RWPE2 (cell line): Measurements from ENCODE around the gene SETBP1.

Experiments used
- ATAC-seq: fragments of 200-7000 bp; cut with Tn5 transposase; 3 replicates; pipeline ENCODE4 v1.9.1; 2021; ENCODE audit warnings: low read depth
- DNase-seq: peaks from one replicate; pipeline ENCODE4 v3.0.0-alpha.2; 2020; ENCODE audit warnings: low spot score
- H3K27ac ChIP-seq: fragments of 450-650 bp; 2 replicates; pipeline ENCODE4 v1.5.1; 2017; ENCODE audit warnings: mild to moderate bottlenecking; ENCODE audit not compliant: poor library complexity, severe bottlenecking
- H3K27me3 ChIP-seq: fragments of 250-450 bp; sonication (Bioruptor Pico); 2 replicates; pipeline ENCODE4 v1.5.1; 2021; ENCODE audit warnings: mild to moderate bottlenecking, moderate library complexity; ENCODE audit not compliant: insufficient read depth, poor library complexity, severe bottlenecking
- H3K36me3 ChIP-seq: fragments of 250-450 bp; sonication (Bioruptor Pico); 2 replicates; pipeline ENCODE4 v1.5.1; 2020; ENCODE audit warnings: low read depth, mild to moderate bottlenecking, moderate library complexity
- H3K4me1 ChIP-seq: fragments of 250-450 bp; sonication (Bioruptor Pico); 2 replicates; pipeline ENCODE4 v1.5.1; 2021; ENCODE audit warnings: mild to moderate bottlenecking, moderate library complexity; ENCODE audit not compliant: insufficient read depth, poor library complexity, severe bottlenecking
- H3K4me3 ChIP-seq: fragments of 250-450 bp; sonication (Bioruptor Pico); 2 replicates; pipeline ENCODE4 v1.5.1; 2021; ENCODE audit warnings: mild to moderate bottlenecking, moderate library complexity; ENCODE audit not compliant: severe bottlenecking
- H3K9me3 ChIP-seq: fragments of 250-450 bp; sonication (Bioruptor Pico); 2 replicates; pipeline ENCODE4 v1.5.1; 2021; ENCODE audit warnings: mild to moderate bottlenecking, moderate library complexity; ENCODE audit not compliant: severe bottlenecking
- CTCF ChIP-seq: fragments of 450-650 bp; IDR thresholded peaks from one replicate; pipeline ENCODE4 v1.5.1; 2017; ENCODE audit warnings: mild to moderate bottlenecking, moderate library complexity; ENCODE audit not compliant: poor library complexity, severe bottlenecking

The SETBP1 gene

GRCh38 chr18:44682201-44682870, 1.6 kb downstream of the SETBP1 start:
- TF ChIP-seq CTCF, result no peak
- ATAC-seq (peak; percentile 43), DNase-seq (no peak)
- Histone ChIP-seq H3K4me1 (peaks cover 10% of the 10 kb centered on the region), H3K36me3 (no peaks in the 10 kb centered on the region), H3K27ac (peak overlapping the region; percentile 88), H3K9me3 (no peaks in the 10 kb centered on the region), H3K27me3 (no peaks in the 10 kb centered on the region), H3K4me3 (peak overlapping the region; percentile 27)

GRCh38 chr18:44682871-44683221, 2.2 kb downstream of the SETBP1 start:
- no peaks in the 10 kb centered on the region for H3K36me3 ChIP-seq
- no peaks in the 10 kb centered on the region for H3K9me3 ChIP-seq
- DNase-seq (no peak), ATAC-seq (peak; percentile 70)
- H3K27me3 ChIP-seq, result no peaks in the 10 kb centered on the region
- H3K4me1 ChIP-seq, result peaks cover 10% of the 10 kb centered on the region
- peak overlapping the region; percentile 27 for H3K4me3 ChIP-seq
- peak overlapping the region; percentile 88 for H3K27ac ChIP-seq
- TF ChIP-seq CTCF, result no peak

- no peak overlapping the region for H3K4me3 ChIP-seq
- DNase-seq (no peak), ATAC-seq (no peak)
- H3K9me3 ChIP-seq, result no peaks in the 10 kb centered on the region
- peaks cover 10% of the 10 kb centered on the region for H3K4me1 ChIP-seq
- no peaks in the 10 kb centered on the region for H3K36me3 ChIP-seq
- peak overlapping the region; percentile 88 for H3K27ac ChIP-seq
- TF ChIP-seq CTCF, result no peak
- no peaks in the 10 kb centered on the region for H3K27me3 ChIP-seq
Measured at GRCh38 chr18:44683556-44683955, 2.9 kb downstream of the SETBP1 start.

GRCh38 chr18:44685296-44685695, 4.6 kb downstream of the SETBP1 start:
- DNase-seq (no peak), ATAC-seq (no peak)
- TF ChIP-seq CTCF, result no peak
- Histone ChIP-seq H3K4me1 (peaks cover 10% of the 10 kb centered on the region), H3K27ac (no peak overlapping the region), H3K27me3 (no peaks in the 10 kb centered on the region), H3K9me3 (no peaks in the 10 kb centered on the region), H3K36me3 (no peaks in the 10 kb centered on the region), H3K4me3 (no peak overlapping the region)

- Histone ChIP-seq H3K4me3 (no peak overlapping the region), H3K36me3 (no peaks in the 10 kb centered on the region), H3K27me3 (no peaks in the 10 kb centered on the region), H3K9me3 (no peaks in the 10 kb centered on the region), H3K4me1 (peaks cover 10% of the 10 kb centered on the region), H3K27ac (no peak overlapping the region)
- TF ChIP-seq CTCF, result no peak
- DNase-seq (no peak), ATAC-seq (no peak)
Measured at GRCh38 chr18:44686156-44686555, 5.5 kb downstream of the SETBP1 start.
